Measurements from ENCODE around the gene RERE.
A peak's percentile ranks its signal among the peaks of the same experiment; 100 is the strongest.

Gene RERE

DNA sequence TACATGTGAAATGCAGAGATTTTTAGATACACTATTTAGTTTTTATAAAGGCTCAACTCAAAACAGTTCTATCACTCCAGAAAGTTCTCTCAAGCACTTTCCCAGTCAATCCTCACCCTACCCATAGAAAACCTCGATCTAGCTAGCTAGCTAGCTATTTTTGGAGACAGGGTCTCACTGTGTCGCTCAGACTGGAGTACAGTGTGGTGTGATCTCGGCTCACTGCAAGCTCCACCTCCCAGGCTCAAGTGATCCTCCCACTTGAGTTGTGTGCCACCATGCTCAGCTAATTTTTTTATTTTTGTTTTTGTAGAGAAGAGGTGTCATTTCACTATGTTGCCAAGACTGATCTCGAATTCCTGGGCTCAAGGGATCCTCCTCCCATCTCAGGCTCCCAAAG is 236.9 kb downstream of the RERE start:
- no peak for DNase-seq (ENCODE audit: low read depth)
- TF ChIP-seq, protein P1, sequence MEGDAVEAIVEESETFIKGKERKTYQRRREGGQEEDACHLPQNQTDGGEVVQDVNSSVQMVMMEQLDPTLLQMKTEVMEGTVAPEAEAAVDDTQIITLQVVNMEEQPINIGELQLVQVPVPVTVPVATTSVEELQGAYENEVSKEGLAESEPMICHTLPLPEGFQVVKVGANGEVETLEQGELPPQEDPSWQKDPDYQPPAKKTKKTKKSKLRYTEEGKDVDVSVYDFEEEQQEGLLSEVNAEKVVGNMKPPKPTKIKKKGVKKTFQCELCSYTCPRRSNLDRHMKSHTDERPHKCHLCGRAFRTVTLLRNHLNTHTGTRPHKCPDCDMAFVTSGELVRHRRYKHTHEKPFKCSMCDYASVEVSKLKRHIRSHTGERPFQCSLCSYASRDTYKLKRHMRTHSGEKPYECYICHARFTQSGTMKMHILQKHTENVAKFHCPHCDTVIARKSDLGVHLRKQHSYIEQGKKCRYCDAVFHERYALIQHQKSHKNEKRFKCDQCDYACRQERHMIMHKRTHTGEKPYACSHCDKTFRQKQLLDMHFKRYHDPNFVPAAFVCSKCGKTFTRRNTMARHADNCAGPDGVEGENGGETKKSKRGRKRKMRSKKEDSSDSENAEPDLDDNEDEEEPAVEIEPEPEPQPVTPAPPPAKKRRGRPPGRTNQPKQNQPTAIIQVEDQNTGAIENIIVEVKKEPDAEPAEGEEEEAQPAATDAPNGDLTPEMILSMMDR (IDR thresholded peaks at IDR 0.05; ENCODE audit: control insufficient read depth, extremely low read depth, insufficient read depth) = no peak
- H3K4me3 ChIP-seq (ENCODE audit: low read depth, low read length) = no peak overlapping the region

DNA sequence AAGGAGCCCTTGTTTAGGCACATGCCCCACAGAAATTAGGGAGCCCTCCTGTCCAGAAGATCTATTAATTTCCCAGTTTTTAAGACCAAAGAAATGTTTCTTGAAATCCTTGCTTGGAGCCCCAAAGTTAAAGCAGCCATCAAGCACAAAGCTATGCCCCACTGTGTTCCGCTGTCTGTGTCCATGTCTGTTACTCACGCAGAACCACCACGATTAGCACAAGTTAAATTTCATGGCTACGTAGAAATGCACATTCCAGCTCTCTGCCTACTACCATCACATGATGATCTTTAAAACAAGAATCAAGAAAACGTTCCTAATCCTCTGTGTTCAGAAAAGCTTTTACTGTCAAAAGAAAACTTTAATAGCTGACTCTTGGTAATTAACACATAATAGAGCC is 238.5 kb downstream of the RERE start:
- no peak for DNase-seq (ENCODE audit: low read depth)
- TF ChIP-seq, protein P1 (IDR thresholded peaks at IDR 0.05; ENCODE audit: control insufficient read depth, extremely low read depth, insufficient read depth) = no peak
- H3K4me3 ChIP-seq (ENCODE audit: low read depth, low read length) = no peak overlapping the region

DNA sequence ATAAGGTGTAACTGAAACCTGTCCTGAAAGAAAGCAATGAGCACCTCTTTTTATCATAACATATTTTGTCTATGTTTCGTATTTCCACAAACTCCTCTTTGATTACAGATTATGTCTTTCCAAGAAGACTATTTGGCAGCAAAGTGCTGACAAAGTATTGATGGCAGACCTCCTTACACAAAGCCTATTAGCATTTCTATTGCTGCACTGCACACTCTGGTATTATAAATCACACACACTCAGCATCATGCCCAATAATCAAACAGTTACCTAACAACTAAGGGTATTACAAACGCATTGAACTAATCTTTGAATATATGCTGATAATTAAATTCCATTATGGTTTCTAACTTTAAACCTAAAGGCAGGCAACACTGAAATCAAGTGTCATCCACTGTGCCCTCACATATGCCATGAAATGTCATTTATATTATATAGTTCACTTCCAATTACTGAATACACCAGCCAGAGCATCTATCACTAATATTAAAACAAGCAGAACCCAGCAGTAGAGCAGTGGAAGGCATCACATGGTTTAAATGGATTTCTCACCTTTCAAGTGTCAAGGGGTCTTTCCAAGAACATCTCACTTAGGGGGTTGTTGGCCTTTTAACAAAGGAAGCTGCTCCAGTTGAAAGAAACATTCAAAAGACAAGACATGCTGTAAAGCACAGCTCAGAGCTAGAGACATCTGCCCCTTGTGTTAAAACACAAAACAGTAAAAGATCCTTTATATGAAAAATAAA is 239.1 kb downstream of the RERE start:
- DNase-seq (ENCODE audit: low read depth) = no peak
- H3K4me3 ChIP-seq (ENCODE audit: low read depth, low read length) = no peak overlapping the region
- TF ChIP-seq, protein P1 (IDR thresholded peaks at IDR 0.05; ENCODE audit: control insufficient read depth, extremely low read depth, insufficient read depth) = no peak

DNA sequence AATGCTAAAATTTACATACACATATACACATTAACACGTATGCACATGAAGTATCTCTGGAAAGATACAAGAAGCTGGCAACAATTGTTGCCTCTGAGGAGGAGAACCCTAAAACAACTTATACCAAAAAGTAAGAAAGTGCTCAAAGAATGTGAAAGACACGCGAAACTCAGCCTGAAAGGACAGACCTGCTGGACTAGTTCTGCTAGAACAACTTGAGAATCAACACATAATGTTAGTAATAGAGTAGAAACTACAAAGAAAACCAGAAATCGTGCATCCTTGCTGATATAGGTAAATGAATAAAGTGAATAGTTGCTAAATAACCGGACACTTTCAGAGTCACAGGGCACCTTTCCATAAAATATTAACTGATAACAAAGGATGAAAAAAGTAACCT is 242.5 kb downstream of the RERE start:
- no peak overlapping the region for H3K4me3 ChIP-seq (ENCODE audit: low read depth, low read length)
- TF ChIP-seq, protein P1 (IDR thresholded peaks at IDR 0.05; ENCODE audit: control insufficient read depth, extremely low read depth, insufficient read depth) = no peak
- DNase-seq (ENCODE audit: low read depth) = no peak

DNA sequence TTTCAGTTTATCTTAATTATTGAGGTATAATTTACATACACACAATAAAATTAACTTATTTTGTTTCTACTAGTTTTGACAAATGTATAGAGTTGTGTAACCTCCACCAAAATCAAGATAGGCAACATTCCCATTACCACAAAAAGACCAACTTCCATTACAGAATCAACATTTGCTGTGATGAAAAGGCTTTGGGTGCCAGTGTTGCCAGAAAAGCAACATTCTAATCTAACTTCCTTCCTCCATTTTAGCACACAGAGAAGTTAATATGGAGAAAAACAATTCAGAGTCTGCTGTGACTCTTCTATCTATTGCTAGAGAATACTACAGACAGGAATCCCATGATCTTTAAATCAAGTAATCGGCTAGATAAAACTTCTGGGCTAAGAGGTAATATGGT is 245.3 kb downstream of the RERE start:
- H3K4me3 ChIP-seq (ENCODE audit: low read depth, low read length) = no peak overlapping the region
- TF ChIP-seq, protein P1 (IDR thresholded peaks at IDR 0.05; ENCODE audit: control insufficient read depth, extremely low read depth, insufficient read depth) = no peak
- no peak for DNase-seq (ENCODE audit: low read depth)

DNA sequence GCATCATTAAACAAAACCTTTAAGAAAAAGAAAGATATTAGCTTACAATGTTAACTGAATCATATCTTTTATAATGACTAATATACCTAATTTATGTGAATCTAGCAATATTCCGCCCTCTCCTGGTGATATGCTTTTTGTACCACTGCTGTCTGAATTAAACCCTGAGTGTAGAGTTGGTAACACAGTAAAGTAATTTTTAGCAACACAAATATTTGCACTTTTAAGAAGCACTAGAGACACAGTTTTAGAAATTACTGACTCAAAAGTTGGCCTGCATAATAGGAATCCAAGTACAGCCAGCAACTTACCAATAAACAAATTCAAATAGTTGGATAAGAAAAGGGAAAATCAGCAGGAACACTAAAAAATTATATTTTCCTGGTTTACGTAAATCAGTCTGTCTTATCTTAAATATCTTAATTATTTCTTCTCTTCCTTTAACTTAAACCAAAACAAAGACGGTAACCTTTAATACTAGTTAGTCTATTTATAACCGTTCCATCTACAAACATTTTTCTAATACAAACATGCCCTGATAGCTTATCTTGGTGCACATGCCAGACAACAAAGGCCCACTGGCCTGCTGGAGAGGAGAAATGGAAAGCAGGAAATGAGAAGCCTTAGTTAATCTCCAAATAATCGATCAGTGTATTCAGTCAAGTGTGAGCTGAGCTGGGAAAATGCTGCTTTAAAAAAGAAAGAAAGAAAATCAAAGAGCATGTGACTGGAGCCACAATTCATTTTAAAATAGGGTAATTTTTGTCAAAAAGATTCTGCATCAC is 246.0 kb downstream of the RERE start:
- TF ChIP-seq, protein P1 (IDR thresholded peaks at IDR 0.05; ENCODE audit: control insufficient read depth, extremely low read depth, insufficient read depth) = peak; percentile 63
- H3K4me3 ChIP-seq (ENCODE audit: low read depth, low read length) = no peak overlapping the region
- DNase-seq (ENCODE audit: low read depth) = peak; percentile 36
